Rectal smooth muscle tissue (tissue), 1 donor: ENCODE measurements around the gene LAMP5.

Source experiments
- H3K27ac ChIP-seq: one replicate; pipeline ENCODE4 v1.7.0; 2013; ENCODE audit warnings: low read depth, low read length, inconsistent platforms
- H3K27me3 ChIP-seq: one replicate; pipeline ENCODE4 v1.7.0; 2013; ENCODE audit warnings: low read length; ENCODE audit not compliant: control insufficient read depth, insufficient read depth
- H3K36me3 ChIP-seq: one replicate; pipeline ENCODE4 v1.7.0; 2013; ENCODE audit warnings: low read length; ENCODE audit not compliant: control insufficient read depth, insufficient read depth
- H3K4me1 ChIP-seq: one replicate; pipeline ENCODE4 v1.7.0; 2013; ENCODE audit warnings: low read length; ENCODE audit not compliant: control insufficient read depth, insufficient read depth
- H3K4me3 ChIP-seq: one replicate; pipeline ENCODE4 v1.7.0; 2013; ENCODE audit warnings: low read length
- H3K9ac ChIP-seq: one replicate; pipeline ENCODE4 v1.7.0; 2013; ENCODE audit warnings: low read length

LAMP5 gene

GRCh38 chr20:9506280-9506821 is 8.0 kb upstream of the LAMP5 start:
- H3K4me3 ChIP-seq, result no peak overlapping the region
- no peak overlapping the region for H3K9ac ChIP-seq
- no peaks in the 10 kb centered on the region for H3K4me1 ChIP-seq
- no peaks in the 10 kb centered on the region for H3K36me3 ChIP-seq
- H3K27ac ChIP-seq, result no peak overlapping the region
- H3K27me3 ChIP-seq, result peaks cover 17% of the 10 kb centered on the region

- Histone ChIP-seq H3K4me1 (no peaks in the 10 kb centered on the region), H3K36me3 (no peaks in the 10 kb centered on the region), H3K9ac (no peak overlapping the region), H3K27me3 (peaks cover 17% of the 10 kb centered on the region), H3K27ac (no peak overlapping the region), H3K4me3 (no peak overlapping the region)
Measured at GRCh38 chr20:9506964-9507369, 7.4 kb upstream of the LAMP5 start.

DNA sequence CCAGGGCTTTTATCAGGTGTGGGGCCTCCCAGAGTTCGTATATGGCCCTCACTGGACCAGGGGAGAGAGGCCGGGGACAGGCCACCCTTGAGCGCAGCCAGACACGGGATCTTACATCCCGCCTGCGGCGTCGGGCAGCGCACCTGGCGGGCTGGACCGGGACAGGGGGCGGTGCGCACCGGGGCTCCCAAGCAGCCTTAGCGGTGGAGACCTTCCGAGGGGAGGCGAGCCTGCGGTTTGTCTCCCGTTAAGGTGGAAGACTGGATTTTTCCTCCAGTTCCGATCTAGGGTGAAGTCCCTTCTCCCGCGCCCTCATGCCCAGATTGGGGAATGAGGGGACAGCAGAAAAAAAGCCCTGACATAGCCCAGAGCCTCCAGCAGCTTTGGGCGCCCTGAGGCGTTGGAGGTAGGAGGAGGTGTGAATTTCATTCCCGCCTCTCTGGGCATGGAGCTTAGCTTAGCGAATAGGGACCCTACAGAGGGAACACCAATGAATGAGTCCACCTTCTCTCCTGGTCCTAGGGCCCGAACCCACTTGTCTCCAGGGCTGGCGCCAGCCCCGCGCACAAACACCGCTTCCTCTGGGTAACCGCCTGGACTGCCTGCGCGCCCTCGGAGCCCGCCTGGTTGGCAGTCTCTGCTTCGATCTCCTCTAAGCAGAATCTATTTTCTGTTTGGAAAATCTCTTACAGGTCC is 6.7 kb upstream of the LAMP5 start:
- H3K4me1 ChIP-seq, result no peaks in the 10 kb centered on the region
- H3K36me3 ChIP-seq, result no peaks in the 10 kb centered on the region
- no peak overlapping the region for H3K27ac ChIP-seq
- H3K4me3 ChIP-seq, result no peak overlapping the region
- peaks cover 17% of the 10 kb centered on the region for H3K27me3 ChIP-seq
- no peak overlapping the region for H3K9ac ChIP-seq

DNA sequence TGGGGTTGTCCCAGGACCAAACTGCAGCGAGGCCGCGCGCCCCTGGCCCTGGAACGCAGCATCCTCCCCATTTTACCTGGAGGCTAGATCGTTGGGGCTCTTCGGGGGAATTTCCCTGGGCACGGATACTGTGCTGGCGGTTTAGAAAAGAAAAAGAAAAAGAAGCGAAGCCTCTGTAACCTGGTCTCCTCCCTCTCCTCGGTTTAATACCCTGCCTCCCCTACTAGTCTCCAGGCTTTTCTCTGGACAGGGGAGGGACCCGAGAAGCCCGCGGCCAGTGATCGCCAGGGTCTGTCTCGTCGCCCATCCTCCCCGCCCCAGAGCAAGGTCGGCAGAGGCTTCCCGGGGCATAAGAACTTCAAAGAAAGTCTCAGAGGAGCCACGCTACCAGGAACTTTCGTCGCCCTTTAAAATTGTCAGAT is 6.1 kb upstream of the LAMP5 start:
- no peak overlapping the region for H3K27ac ChIP-seq
- H3K27me3 ChIP-seq, result peaks cover 17% of the 10 kb centered on the region
- H3K9ac ChIP-seq, result no peak overlapping the region

DNA sequence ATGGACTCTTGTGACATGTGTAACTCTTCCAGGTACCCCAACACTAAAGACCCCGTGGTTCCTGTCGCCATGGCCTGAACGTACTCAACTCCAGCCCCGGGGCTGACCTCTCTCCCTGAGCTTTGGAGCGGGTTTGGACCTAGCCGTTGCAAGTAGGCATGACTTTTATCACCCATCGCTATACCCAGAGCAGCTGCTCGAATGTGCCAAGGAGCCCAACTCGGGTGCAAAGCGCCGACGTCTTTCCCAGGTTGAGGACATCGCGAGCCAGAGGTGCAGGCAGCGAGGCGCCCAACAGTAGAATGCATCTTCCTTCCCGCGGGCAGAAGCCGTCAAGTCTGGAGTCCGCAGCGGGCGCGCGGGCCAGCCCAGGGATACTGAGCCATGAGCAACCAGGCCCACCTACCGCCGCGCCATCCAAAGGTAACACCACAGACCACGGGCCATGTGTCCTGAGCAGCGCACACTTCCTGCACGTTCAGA is 5.7 kb upstream of the LAMP5 start:
- Histone ChIP-seq H3K27ac (no peak overlapping the region), H3K9ac (no peak overlapping the region), H3K4me3 (no peak overlapping the region), H3K4me1 (no peaks in the 10 kb centered on the region), H3K36me3 (no peaks in the 10 kb centered on the region), H3K27me3 (peaks cover 17% of the 10 kb centered on the region)

More for the DNA sequence above, 6.1 kb upstream of the LAMP5 start:
- H3K4me1 ChIP-seq, result no peaks in the 10 kb centered on the region
- no peaks in the 10 kb centered on the region for H3K36me3 ChIP-seq
- H3K4me3 ChIP-seq, result no peak overlapping the region

DNA sequence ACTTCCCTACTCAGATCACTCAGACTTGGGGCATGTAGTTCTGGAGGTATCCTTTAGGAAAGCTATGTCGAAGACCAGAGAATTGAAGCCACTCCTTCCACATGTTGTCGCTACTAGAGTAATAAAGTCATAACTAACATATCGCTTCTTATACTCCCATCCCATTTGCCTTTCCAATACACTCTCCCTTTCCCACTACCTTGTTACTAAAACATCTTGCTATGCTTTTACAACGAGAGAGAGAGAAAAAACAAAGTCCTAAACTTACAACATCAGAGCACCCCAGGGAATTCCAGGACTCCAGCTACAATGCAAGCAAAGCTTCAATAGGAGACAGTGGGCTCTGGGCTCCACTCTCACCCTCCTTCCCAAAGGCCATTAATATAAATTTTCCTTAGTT is 5.1 kb upstream of the LAMP5 start:
- Histone ChIP-seq H3K27me3 (peaks cover 20% of the 10 kb centered on the region), H3K9ac (no peak overlapping the region), H3K4me1 (no peaks in the 10 kb centered on the region), H3K27ac (no peak overlapping the region), H3K4me3 (no peak overlapping the region), H3K36me3 (no peaks in the 10 kb centered on the region)

- H3K36me3 ChIP-seq, result no peaks in the 10 kb centered on the region
- H3K27me3 ChIP-seq, result peaks cover 15% of the 10 kb centered on the region
- no peak overlapping the region for H3K4me3 ChIP-seq
- no peak overlapping the region for H3K9ac ChIP-seq
- H3K27ac ChIP-seq, result no peak overlapping the region
- H3K4me1 ChIP-seq, result no peaks in the 10 kb centered on the region
Measured at GRCh38 chr20:9510911-9511310, 3.5 kb upstream of the LAMP5 start.

DNA sequence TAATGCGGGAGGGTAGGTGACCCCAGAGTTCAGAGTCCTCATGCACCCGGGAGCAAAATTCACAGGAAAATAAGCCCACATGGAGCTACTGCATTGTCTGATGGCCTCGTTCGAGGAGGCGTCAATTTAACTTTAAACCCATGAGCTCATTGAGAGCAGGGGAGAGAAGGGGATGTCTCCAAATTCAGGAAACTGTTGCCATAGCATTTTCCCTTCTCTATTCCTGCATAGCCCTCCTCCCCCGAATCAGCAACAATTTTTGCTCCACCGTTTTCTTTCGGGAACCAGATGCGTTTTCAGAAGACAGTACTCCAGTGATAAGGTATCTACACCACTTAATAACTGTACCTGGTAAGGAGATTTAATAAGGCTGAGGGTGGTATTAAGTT is 324 bp upstream of the LAMP5 start:
- Histone ChIP-seq H3K9ac (no peak overlapping the region), H3K4me3 (no peak overlapping the region)

DNA sequence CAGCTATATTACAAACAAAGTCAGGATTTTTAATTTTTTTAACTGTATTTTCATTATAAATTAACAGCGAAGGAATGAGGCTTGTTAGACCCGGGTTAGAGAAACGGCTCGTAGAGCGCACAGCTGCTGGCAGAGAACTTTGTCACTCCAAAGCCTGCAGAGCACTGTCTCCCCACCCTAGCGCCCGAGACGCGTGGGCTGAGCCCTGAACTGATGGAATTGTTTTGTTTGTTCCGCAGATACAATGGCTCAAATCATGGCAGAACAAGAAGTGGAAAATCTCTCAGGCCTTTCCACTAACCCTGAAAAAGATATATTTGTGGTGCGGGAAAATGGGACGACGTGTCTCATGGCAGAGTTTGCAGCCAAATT is 810 bp downstream of the LAMP5 start:
- H3K27ac ChIP-seq, result no peak overlapping the region
- H3K36me3 ChIP-seq, result no peaks in the 10 kb centered on the region
- H3K4me3 ChIP-seq, result no peak overlapping the region
- no peak overlapping the region for H3K9ac ChIP-seq
- H3K27me3 ChIP-seq, result peaks cover 2% of the 10 kb centered on the region
- H3K4me1 ChIP-seq, result no peaks in the 10 kb centered on the region

More for the DNA sequence above, 324 bp upstream of the LAMP5 start:
- Histone ChIP-seq H3K4me1 (no peaks in the 10 kb centered on the region), H3K36me3 (no peaks in the 10 kb centered on the region), H3K27ac (no peak overlapping the region), H3K27me3 (peaks cover 2% of the 10 kb centered on the region)

- Histone ChIP-seq H3K4me1 (no peaks in the 10 kb centered on the region), H3K9ac (no peak overlapping the region), H3K36me3 (no peaks in the 10 kb centered on the region), H3K4me3 (peak overlapping the region; percentile 9), H3K27ac (no peak overlapping the region), H3K27me3 (peaks cover 2% of the 10 kb centered on the region)
Measured at GRCh38 chr20:9515741-9516233, 1.4 kb downstream of the LAMP5 start.

DNA sequence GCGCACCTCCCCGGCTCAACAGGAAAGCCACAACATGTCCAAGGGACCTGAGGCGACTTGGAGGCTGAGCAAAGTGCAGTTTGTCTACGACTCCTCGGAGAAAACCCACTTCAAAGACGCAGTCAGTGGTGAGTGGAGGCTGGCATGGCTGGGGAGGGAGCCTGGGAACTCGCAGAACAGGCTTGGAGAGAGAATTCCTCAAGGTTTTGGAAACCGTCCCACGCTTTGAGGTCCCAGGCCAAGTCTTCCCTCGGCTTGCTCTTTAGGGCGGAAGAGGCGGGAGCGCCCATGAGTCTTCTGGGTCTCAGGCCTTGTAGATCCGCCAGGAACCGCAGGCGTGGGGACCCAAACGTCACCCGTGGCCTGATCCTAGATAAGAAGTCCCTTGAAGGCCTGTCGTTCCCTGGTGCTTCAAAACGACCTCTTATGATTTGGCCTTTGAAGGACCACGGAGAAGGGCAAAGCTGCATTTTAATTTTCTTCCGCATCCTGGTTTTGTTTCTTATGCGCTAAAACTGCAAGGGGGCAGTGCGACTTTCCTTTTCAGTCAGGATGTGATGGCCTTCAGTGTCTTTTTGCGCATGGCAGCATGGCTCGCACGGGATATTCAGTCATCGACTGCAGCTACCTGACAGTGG is 2.0 kb downstream of the LAMP5 start:
- H3K4me1 ChIP-seq, result no peaks in the 10 kb centered on the region
- H3K27me3 ChIP-seq, result peaks cover 2% of the 10 kb centered on the region
- H3K4me3 ChIP-seq, result peak overlapping the region; percentile 13
- H3K9ac ChIP-seq, result no peak overlapping the region
- H3K36me3 ChIP-seq, result no peaks in the 10 kb centered on the region
- H3K27ac ChIP-seq, result no peak overlapping the region

GRCh38 chr20:9517297-9518162 is 3.1 kb downstream of the LAMP5 start:
- no peak overlapping the region for H3K9ac ChIP-seq
- H3K36me3 ChIP-seq, result no peaks in the 10 kb centered on the region
- H3K27ac ChIP-seq, result no peak overlapping the region
- H3K4me3 ChIP-seq, result no peak overlapping the region
- H3K27me3 ChIP-seq, result peaks cover 2% of the 10 kb centered on the region
- H3K4me1 ChIP-seq, result no peaks in the 10 kb centered on the region
